Muscle layer of colon (tissue), 2 donors: ENCODE results near the gene NR4A1.

Experiments used
- H3K27ac ChIP-seq: one replicate; pipeline ENCODE4 v1.7.0; 2013; ENCODE audit warnings: low read depth, mild to moderate bottlenecking, low read length, moderate library complexity
- H3K27me3 ChIP-seq, 2 donors: one replicate each; pipeline ENCODE4 v1.7.0; 2013; ENCODE audit warnings: low read length in 2 of 2, mild to moderate bottlenecking in 2 of 2; ENCODE audit not compliant: insufficient read depth in 2 of 2, control insufficient read depth in 1 of 2
- H3K36me3 ChIP-seq: one replicate; pipeline ENCODE4 v1.7.0; 2013; ENCODE audit warnings: mild to moderate bottlenecking, low read length; ENCODE audit not compliant: insufficient read depth
- H3K4me1 ChIP-seq: one replicate; pipeline ENCODE4 v1.7.0; 2013; ENCODE audit warnings: mild to moderate bottlenecking, low read length; ENCODE audit not compliant: insufficient read depth
- H3K4me3 ChIP-seq, 2 donors: one replicate each; pipeline ENCODE4 v1.7.0; 2013; ENCODE audit warnings: low read length in 2 of 2, low read depth in 1 of 2, mild to moderate bottlenecking in 1 of 2, moderate library complexity in 1 of 2
- H3K9ac ChIP-seq: one replicate; pipeline ENCODE4 v1.7.0; 2013; ENCODE audit warnings: low read length
- H3K9me3 ChIP-seq: one replicate; pipeline ENCODE4 v1.7.0; 2013; ENCODE audit warnings: mild to moderate bottlenecking, low read length
- donor health status: abdominal sarcoma.
- donor health status: Adenocarcinoma of cecum.

NR4A1 gene

GRCh38 chr12:52086366-52086765, 35.1 kb downstream of the NR4A1 start:
- H3K27me3 ChIP-seq, result peaks cover 0 to 4% of the 10 kb centered on the region in 2 donors
- H3K9me3 ChIP-seq, result no peaks in the 10 kb centered on the region
- peaks cover 18% of the 10 kb centered on the region for H3K4me1 ChIP-seq
- H3K9ac ChIP-seq, result no peak overlapping the region
- H3K27ac ChIP-seq, result no peak overlapping the region
- H3K4me3 ChIP-seq, result no peak overlapping the region
- H3K36me3 ChIP-seq, result no peaks in the 10 kb centered on the region

GRCh38 chr12:52086944-52087835, 35.9 kb downstream of the NR4A1 start:
- H3K9ac ChIP-seq, result no peak overlapping the region
- H3K4me3 ChIP-seq, result no peak overlapping the region
- H3K27ac ChIP-seq, result no peak overlapping the region
- peaks cover 10% of the 10 kb centered on the region for H3K4me1 ChIP-seq
- H3K9me3 ChIP-seq, result no peaks in the 10 kb centered on the region
- H3K36me3 ChIP-seq, result no peaks in the 10 kb centered on the region
- H3K27me3 ChIP-seq, result peaks cover 0 to 4% of the 10 kb centered on the region in 2 donors

- Histone ChIP-seq H3K4me1 (peaks cover 3% of the 10 kb centered on the region), H3K9ac (no peak overlapping the region), H3K27ac (no peak overlapping the region), H3K9me3 (no peaks in the 10 kb centered on the region), H3K36me3 (no peaks in the 10 kb centered on the region), H3K27me3 (peaks cover 0 to 4% of the 10 kb centered on the region in 2 donors), H3K4me3 (no peak overlapping the region)
These were observed 36.9 kb downstream of the NR4A1 start for GRCh38 chr12:52087961-52088820.

GRCh38 chr12:52089491-52089890, 38.2 kb downstream of the NR4A1 start:
- H3K27ac ChIP-seq, result no peak overlapping the region
- H3K36me3 ChIP-seq, result no peaks in the 10 kb centered on the region
- no peak overlapping the region for H3K9ac ChIP-seq
- no peak overlapping the region for H3K4me3 ChIP-seq
- peaks cover 0 to 4% of the 10 kb centered on the region in 2 donors for H3K27me3 ChIP-seq
- no peaks in the 10 kb centered on the region for H3K9me3 ChIP-seq
- no peaks in the 10 kb centered on the region for H3K4me1 ChIP-seq

DNA sequence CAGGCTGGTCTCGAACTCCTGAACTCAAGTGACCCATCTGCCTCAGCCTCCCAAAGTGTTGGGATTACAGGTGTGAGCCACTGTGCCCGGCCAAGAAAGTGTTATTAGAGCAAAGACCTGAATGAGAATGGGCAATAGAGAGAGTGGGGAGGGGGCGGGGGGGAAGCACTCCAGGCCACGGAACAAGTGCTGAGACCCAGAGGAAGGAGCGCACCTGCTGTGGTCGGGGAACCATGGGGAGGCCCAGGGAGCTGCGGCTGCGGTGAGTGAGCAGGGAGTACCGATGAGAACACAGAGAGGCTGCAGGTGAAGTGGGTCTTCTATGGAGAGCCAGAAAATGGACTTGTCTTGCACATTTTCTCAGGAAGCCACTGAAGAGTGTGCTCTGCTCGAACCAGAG, 39.0 kb downstream of the NR4A1 start:
- no peak overlapping the region for H3K9ac ChIP-seq
- no peak overlapping the region for H3K27ac ChIP-seq
- no peaks in the 10 kb centered on the region for H3K9me3 ChIP-seq
- no peak overlapping the region for H3K4me3 ChIP-seq
- peaks cover 0 to 4% of the 10 kb centered on the region in 2 donors for H3K27me3 ChIP-seq
- H3K36me3 ChIP-seq, result no peaks in the 10 kb centered on the region
- no peaks in the 10 kb centered on the region for H3K4me1 ChIP-seq

GRCh38 chr12:52091061-52091460, 39.8 kb downstream of the NR4A1 start:
- Histone ChIP-seq H3K4me1 (no peaks in the 10 kb centered on the region), H3K36me3 (no peaks in the 10 kb centered on the region), H3K27ac (no peak overlapping the region), H3K9ac (no peak overlapping the region), H3K27me3 (peaks cover 0 to 4% of the 10 kb centered on the region in 2 donors), H3K9me3 (no peaks in the 10 kb centered on the region), H3K4me3 (no peak overlapping the region)

DNA sequence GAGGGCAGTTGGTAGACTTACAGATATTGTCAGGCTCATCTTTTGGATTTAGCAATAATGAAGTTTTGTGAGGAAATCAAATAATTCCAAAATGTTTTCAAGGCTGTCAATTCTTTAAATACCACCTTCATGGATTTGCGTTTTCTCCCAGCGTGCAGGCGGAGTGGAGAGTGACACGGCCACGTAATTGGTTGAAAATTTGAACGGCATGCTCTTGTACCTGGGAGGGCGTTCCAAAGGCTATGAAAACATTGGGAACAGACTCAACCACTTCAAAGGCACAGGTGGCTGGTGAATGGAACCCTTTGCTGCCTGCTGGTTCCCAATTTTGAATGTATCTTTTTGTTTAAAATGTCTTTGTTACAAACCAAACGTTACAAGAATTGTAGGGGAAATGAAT, 40.6 kb downstream of the NR4A1 start:
- no peaks in the 10 kb centered on the region for H3K36me3 ChIP-seq
- H3K4me1 ChIP-seq, result no peaks in the 10 kb centered on the region
- no peak overlapping the region for H3K9ac ChIP-seq
- H3K4me3 ChIP-seq, result no peak overlapping the region
- H3K27ac ChIP-seq, result no peak overlapping the region
- no peaks in the 10 kb centered on the region for H3K9me3 ChIP-seq
- peaks cover 0 to 4% of the 10 kb centered on the region in 2 donors for H3K27me3 ChIP-seq

- H3K36me3 ChIP-seq, result no peaks in the 10 kb centered on the region
- H3K27ac ChIP-seq, result no peak overlapping the region
- H3K9me3 ChIP-seq, result no peaks in the 10 kb centered on the region
- no peak overlapping the region for H3K4me3 ChIP-seq
- no peak overlapping the region for H3K9ac ChIP-seq
- peaks cover 0 to 4% of the 10 kb centered on the region in 2 donors for H3K27me3 ChIP-seq
- H3K4me1 ChIP-seq, result no peaks in the 10 kb centered on the region
These were observed 42.1 kb downstream of the NR4A1 start for GRCh38 chr12:52093346-52093745.

GRCh38 chr12:52096332-52097044, 45.2 kb downstream of the NR4A1 start:
- Histone ChIP-seq H3K27me3 (no peaks in the 10 kb centered on the region), H3K36me3 (no peaks in the 10 kb centered on the region), H3K4me1 (no peaks in the 10 kb centered on the region), H3K27ac (no peak overlapping the region), H3K4me3 (no peak overlapping the region), H3K9me3 (no peaks in the 10 kb centered on the region), H3K9ac (no peak overlapping the region)

- H3K4me1 ChIP-seq, result no peaks in the 10 kb centered on the region
These were observed 45.9 kb downstream of the NR4A1 start for GRCh38 chr12:52097045-52097666.

More at GRCh38 chr12:52097045-52097666, 45.9 kb downstream of the NR4A1 start:
- Histone ChIP-seq H3K27ac (no peak overlapping the region), H3K27me3 (no peaks in the 10 kb centered on the region), H3K36me3 (no peaks in the 10 kb centered on the region), H3K4me3 (no peak overlapping the region), H3K9me3 (no peaks in the 10 kb centered on the region), H3K9ac (no peak overlapping the region)
